ENCODE results near the gene AK6. TPM values are rescaled to one million over a fixed set of nuclear protein-coding genes. Genes with fewer than 3 reads are reported as not detected.
"Not testable (repeated sequence)": the region's sequence is repeated elsewhere in the genome, so short reads cannot be mapped to it uniquely, and the experiment has no call there.

AK6 gene
- total RNA-seq, 1 donor from 2014 or later: 35.1 TPM

DNA sequence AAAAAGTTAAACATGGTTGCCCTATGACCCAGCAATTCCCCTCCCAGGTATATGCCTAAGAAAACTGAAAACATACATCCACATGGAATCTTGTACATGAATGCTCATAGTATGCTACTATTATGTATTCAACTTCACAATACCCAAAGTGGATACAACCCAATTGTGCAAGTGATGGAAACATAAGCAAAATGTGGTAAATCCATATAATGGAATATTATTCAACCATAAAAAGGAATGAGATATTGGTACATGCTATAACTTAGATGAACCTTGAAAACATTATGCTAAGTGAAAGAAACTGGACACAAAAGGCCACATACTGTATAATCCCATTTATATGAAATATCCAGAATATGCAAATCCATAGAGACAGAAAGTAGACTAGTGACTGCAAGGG, 18.7 kb downstream of the AK6 start:
- intact Hi-C loops (cut with DNase I): no loop called here
- no peak for DNase-seq (ENCODE audit: low spot score)

DNA sequence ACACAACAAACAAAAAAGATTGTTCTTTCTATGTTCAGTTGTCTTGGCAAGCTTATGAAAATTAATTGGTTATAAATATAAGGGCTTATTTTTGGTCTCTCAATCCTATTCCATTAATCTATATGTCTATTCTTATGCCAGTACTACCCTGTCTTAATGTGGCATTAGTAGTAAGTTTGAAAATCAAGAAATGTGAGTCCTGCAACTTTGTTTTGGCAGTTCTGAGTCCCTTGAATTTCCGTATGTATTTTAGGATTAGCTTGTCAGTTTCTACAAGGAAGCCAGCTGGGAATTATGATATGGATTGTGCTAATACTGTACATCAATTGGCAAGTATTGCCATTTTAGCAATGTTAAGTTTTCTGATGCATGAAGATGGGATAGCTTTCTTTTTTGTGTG, 26.2 kb downstream of the AK6 start:
- intact Hi-C loops (cut with DNase I): no loop called here
- DNase-seq (ENCODE audit: low spot score): no peak

DNA sequence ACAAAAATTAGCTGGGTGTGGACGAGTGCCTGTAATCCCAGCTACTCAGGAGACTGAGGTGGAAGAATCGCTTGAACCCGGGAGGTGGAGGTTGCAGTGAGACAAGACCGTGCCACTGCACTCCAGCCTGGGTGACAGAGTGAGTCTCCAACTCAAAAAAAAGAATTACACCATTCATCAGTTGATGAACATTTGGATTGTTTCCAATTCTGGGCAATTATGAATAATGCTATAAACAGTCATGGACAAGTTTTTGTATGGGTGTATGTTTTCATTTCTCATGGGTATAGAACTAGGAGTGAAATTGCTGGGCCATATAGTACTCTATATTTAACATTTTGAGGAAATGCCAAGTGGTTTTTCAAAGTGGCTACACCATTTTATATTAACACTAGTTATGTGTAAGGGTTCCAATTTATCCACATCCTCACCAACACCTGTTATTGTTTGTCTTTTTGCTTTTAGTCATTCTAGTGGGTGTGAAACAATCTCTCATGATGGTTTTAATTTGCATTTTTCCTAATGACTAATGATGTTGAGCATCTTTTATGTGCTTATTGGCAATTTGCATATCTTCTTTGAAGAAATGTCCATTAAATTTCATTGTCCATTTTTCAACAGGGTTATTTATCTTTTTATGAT, 27.7 kb downstream of the AK6 start:
- intact Hi-C loops (cut with DNase I): no loop called here
- DNase-seq (ENCODE audit: low spot score): no peak

DNA sequence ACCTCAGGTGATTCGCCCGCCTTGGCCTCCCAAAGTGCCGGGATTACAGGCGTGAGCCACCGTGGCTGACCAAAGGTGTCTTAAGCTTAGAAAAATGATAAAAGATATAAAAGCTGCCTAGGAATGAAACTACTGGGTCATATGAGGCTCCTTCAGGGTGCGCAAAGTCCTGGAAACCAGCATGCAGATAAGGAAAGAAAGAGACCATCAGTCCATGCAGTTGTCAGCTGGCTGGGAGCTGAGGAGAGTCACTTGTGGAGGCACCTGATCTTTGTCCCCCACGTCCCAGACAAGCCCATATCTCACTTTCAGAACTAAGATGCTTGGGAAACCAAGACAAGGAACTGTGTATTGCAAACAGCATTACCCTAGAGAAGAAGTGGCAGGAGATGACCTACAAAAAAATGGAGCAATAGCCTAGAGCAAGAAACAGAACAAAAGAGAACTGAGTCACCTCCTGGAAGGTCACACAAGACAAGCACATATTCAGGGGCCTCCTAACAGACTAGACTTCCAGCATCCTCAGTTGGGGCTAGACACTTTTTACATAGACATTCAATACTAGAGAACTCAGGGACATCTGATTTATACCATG, 33.9 kb downstream of the AK6 start:
- intact Hi-C loops (cut with DNase I): no loop called here

DNA sequence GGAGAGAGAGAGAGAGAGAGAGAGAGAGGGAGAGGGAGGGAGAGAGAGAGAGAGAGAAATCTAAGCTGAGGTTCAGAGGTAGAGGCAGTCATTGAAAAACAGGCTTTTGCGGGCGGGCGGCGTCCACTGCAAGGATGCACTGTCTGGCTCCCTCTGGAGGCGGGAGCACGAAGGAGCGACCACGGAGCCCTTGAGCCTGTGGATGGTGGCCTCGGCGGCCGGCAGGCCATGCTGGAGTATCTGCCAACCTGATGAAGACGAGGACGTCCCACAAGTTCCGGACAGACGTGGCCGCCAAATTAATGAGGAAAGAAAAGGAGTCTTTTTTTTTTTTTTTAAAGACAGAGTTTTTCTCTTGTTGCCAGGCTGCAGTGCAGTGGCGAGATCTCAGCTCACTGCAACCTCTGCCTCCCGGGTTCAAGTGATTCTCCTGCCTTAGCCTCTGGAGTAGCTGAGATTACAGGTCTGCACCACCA, 34.5 kb downstream of the AK6 start:
- DNase-seq (ENCODE audit: low spot score): peak; percentile 95
- intact Hi-C loops (cut with DNase I): no loop called here

More for the DNA sequence above, 33.9 kb downstream of the AK6 start:
- DNase-seq (ENCODE audit: low spot score): no peak

DNA sequence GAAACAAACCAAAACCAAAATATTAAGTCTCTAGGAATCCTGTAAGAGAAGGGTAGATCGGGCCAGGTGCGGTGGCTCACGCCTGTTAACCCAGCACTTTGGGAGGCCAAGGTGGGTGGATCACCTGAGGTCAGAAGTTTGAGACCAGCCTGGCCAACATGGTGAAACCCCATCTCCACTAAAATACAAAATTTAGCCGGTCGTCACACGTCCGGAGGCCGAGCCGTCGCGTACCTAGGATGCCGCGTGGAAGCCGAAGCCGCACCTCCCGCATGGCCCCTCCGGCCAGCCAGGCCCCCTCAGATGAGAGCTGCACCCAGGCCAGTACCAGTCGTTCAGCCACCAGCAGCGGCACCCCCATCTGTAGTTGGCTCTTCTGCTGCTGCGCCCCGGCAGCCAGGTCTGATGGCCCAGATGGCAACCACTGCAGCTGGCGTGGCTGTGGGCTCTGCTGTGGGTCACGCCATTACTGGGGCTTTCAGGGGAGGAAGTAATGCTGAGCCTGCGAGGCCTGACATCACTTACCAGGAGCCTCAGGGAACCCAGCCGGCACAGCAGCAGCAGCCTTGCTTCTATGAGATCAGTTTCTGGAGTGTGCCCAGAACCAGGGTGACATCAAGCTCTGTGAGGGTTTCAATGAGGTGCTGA, 35.5 kb downstream of the AK6 start:
- DNase-seq (ENCODE audit: low spot score): not testable (repeated sequence)
- intact Hi-C loops (cut with DNase I): loop anchor here (2.0 kb wide), 2 partner anchors 241 to 291 kb away; no protein-coding TSS in a partner anchor

DNA sequence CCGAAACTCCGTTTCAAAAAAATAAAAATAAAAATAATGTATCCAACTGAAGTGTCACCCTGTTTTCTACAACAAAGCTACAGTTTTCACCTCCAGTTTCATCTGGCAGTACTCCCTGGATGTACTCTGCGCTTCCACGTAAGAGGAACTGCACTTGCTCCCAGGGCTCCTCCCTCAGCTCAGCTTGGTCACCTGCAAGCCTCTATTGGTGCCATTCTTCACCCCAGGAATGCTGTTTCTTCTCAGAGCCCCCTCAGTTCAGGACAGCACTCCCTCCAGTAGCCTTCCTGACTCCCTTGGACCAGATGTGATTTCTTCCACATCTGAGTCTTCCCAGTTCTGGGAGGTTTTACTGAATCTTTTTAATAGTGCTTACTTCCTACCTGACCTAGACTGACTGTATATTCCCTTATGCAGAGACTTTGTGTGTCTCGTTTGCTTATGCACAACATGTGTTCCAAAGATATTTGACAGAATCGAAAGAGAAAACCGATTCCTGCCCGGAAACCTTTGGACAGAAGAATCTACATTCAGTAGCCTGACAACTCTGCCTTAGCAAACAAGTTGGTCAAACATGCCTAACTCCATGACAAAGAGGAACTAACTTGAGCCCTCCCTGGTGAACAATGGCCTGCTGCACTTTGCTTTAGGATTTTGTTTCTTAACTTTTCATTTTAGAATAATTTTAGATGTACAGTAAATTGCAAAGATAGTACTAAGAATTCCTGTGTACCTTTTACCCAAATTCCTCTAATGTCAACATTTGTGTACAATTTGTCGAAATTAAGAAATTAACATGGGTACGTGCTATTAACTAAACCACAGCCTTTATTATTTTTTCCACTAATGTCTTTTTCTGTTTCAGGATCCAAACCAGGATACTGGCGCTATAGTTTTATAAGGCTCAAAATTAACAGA, 37.5 kb downstream of the AK6 start:
- intact Hi-C loops (cut with DNase I): loop anchor here (2.0 kb wide), 2 partner anchors 239 to 289 kb away; no protein-coding TSS in a partner anchor
- DNase-seq (ENCODE audit: low spot score): no peak

DNA sequence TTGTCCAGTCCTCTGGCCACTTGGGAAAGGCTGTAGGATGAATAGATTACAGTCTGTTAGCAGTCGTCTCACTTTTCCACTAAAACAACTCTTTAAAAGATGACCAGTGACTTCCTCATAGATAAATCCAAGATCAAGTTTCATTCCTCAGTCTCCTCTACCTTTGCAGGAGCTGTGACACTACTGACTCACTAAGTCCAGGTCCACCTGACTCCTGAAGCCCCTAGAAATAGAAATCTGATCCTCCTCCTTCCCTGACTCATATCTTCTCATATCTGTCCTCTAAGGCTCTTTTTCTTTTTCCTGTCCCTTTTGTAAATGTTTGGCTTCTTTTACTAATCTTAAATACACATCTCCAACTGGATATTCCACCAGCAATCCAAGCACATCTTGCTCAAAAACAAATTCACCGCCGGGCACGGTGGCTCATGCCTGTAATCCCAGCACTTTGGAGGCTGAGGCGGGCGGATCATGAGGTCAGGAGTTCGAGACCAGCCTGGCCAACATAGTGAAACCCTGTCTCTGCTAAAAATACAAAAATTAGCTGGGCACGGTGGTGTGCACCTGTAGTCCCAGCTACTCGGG, 39.3 kb downstream of the AK6 start:
- no peak for DNase-seq (ENCODE audit: low spot score)
- intact Hi-C loops (cut with DNase I): no loop called here

DNA sequence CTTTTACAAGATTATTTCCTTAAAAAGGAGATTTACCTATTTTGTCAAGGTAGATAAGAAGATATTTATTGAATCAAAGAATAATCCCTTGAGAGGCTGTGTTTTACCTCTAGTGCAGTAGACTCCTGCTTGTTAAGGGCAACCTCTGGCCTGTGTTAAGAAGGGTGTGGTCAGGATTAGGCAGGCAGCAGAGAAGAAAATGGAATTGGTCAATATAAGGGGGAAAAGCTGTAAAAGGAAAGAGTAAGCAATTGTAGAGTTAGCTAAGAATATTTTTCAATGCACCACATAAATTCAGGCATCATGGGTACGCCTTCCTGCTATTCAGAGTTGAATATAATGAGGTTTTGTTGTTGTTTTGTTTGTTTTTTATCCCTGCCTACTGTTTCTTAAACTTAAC, 43.0 kb downstream of the AK6 start:
- DNase-seq (ENCODE audit: low spot score): no peak
- intact Hi-C loops (cut with DNase I): no loop called here

DNA sequence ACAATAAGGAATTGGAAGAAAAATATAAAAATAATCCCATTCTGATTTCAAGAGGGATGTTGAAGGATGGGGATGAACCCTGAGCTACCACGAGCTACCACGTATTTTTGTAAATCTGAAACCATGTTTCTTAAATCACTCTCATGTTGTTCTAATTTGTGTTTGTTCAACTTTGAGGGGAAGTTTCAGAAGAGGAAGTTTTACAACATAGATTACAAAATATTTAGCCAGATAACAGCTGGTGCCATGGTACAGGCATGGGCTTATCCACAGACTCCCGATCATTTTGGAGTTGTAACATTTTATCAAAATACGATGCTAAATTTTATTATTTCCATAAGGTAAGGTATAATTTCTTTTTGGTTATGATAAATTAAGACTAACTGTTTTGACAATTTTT, 51.9 kb downstream of the AK6 start:
- DNase-seq (ENCODE audit: low spot score): no peak
- intact Hi-C loops (cut with DNase I): no loop called here

DNA sequence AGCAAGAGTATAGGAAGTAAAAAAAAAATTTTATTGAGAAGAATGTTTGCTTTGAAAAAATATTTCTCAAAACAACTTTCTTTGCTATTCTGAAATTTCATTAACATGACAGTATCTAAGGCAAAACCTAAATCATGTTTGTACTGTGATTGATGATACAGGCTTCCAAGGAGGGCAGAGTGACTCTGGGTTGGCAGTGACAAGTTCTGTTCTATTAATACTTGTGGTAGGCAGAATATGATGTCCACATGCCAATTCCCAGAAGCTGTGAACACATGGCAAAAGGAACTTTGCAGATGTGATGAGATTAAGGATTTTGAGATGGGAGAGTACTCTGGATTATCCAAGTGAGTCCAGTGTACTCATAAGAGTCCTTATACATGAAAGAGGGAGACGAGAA, 53.3 kb downstream of the AK6 start:
- DNase-seq (ENCODE audit: low spot score): no peak
- intact Hi-C loops (cut with DNase I): no loop called here

DNA sequence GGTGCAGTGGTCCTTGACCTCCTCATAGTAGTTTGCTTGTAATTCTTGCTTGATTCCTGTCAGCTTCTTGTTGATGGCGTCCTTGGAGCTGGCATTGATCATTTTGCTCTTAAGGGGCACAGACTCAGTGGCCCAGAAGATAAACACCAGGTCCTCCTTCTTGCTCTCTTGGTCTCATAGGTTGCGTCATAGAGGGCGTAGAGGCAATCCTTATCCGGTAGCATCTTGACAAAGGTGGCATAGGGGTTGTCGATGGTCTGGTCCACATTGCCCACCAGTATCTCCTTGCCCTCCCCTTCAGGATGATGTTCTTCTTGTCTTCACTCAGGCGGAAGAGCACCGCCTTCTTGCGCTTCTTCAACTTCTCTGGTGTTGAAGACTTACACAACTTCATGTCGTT, 55.9 kb downstream of the AK6 start:
- no peak for DNase-seq (ENCODE audit: low spot score)
- intact Hi-C loops (cut with DNase I): no loop called here

DNA sequence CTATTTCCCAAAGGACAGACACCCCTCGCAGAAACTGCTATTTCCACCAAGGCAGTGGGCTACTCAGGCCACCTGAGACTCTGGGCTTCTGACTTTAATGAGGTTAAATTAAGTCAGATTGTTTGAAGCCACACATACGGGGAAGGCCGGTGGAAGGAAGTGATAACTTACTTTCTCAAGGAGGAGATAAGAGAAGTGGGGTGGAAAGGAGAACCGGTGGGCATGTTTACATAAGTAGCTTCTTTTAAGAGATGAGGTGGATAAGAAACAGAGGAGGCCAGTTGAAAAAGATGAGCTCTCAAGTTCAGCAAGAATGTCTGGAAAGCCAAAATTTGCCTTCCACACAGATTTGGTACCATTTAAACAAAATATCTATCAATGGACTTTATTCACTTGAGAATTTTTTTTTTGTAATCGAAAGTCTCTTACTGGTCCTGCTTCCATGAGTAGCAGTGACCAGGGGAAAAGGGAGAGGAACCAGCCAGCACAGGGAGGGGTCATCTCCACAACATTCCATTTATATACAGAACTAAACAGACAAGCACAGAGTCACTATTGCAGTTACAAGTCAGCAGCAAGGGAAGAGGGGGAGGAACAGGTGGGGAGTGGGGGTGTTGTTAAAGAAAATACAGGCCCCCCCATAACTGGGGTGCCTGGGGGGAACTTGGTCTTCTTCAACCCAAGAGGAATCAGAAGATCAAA, 56.7 kb downstream of the AK6 start:
- intact Hi-C loops (cut with DNase I): no loop called here
- DNase-seq (ENCODE audit: low spot score): no peak

DNA sequence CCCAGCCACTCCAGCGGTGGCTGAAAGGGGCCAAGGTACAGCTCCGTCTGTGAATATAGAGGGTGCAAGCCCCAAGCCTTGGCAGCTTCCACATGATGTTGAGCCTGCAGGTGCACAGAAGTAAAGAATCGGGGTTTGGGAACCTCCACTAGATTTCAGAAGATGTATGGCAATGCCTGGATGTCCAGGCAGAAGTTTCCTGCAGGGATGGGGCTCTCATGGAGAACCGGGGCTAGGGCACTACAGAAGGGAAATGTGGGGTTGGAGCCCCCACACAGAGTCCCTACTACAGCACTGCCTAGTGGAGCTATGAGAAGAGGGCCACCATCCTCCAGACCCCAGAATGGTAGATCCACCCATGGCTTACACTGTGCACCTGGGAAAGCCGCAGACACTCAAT, 59.9 kb downstream of the AK6 start:
- intact Hi-C loops (cut with DNase I): no loop called here
- DNase-seq (ENCODE audit: low spot score): no peak

DNA sequence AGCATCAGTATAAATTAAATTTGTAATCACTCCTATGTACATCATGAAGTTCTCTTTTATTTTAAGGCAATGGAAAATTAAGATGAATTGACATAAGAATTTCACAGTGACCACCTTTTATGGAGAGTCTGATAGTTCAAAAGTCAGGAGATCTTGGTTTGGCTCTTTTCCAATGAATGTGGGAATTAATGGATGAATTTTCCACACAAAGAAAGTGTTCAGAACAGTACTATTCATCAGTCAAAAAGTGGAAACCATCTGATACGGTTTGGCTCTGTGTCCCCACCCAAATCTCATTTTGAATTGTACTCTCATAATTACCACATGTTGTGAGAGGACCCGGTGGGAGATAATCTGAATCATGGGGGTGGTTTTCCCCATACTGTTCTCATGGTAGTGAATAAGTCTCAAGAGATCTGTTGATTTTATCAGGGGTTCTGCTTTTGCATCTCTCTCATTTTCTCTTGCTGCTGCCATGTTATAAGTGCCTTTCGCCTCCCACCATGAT, 61.2 kb downstream of the AK6 start:
- no peak for DNase-seq (ENCODE audit: low spot score)
- intact Hi-C loops (cut with DNase I): no loop called here

DNA sequence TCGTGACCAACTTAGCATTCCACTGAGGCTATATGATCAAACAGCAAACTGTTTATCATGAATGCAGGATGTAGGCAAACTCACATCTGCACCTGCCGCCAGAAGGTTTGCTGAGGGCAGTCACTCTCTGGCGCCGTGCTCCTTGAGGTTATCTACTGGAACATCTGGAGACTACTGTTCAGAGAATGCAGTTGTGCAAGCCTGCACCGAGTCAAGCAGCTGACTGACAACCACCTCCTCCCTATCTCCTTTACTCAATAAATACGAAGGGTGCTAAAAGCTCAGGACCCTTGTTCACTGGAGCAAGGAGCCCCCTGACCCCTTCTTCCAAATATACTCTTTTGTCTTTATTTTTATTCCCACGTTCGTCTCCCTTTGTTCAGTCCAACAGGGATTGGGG, 63.8 kb downstream of the AK6 start:
- DNase-seq (ENCODE audit: low spot score): no peak
- intact Hi-C loops (cut with DNase I): no loop called here

Data from cardiac septum (tissue), 1 donor.